Measurements from ENCODE around the gene RAI1.
"Not testable (repeated sequence)": the region's sequence is repeated elsewhere in the genome, so short reads cannot be mapped to it uniquely, and the experiment has no call there.

RAI1 gene

DNA sequence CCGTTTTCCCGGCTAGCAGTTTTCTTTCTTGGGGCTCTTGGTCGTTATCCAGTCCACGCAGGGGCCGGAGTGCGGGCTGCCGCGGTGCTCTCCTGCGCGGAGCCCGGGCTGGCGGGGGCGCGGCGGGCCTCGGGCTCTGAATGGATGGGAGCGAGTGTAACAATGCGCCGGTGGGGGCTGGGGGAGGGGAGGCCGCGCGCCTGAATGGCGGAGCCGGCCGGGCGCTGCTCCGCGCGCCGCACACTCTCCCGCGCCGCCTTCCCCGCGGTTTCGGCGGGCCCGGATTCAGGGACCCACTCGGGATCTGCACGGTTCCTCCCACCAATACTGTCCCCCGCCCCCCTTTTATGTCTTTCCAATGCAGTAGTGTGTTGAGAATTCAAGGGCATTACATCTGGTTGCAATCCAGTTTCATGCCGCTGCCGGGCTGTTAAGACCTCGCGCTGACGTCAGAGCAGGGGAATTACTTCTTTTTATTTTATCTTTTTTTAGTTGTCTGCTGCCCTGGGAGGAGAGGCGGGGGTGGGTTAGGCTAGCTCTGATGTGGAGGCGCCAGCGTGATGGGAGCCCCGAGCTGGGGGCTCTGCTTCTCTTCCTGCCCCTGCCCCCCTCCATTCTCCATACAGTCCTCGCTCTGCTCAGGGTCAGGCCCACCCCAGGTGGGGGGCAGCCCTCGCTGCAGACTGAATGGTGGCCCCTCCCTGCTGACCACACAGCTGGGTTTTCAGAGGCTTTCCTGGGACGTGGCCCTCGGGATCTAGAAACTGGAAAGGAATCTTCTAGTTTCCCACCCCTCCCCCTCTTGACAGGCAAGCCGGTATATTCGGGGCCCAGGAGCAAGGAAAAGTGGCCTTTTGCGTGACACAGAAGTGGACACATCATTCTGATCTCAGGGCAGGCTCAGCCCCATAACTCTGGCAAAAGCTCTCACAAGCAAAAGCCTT is 1.8 kb downstream of the RAI1 start:
- peak; percentile 16 for DNase-seq

DNA sequence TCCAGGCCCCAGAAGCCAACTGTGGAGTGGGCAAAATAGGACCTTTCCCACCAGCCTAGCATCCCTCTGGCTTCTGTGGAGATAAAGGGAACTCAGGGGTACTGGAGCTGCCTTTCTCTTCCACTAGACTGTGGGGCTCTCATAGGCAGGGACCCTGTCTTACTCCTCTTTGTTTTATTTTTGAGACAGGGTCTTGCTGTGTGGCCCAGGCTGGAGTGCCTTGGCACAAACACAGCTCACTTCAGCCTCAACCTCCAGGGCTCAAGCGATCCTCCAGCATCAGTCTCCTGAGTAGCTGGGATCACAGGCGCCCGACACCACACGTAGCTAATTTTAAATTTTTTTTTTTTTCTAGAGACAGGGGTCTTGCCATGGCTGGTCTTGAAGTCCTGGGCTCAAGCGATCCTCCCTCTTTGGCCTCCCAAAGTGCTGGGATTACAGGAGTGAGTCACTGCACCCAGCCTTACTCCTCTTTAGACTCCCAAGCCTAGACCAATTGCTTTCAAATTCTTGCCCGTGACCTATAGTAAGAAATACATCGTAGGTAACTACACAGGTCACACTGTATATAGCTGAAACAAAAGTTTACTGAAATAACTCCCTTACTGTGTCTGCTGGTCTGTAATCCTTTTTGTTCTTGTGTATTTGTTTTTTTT is 2.6 kb downstream of the RAI1 start:
- no peak for DNase-seq

- no peak for DNase-seq
Observed at GRCh38 chr17:17684906-17685774, 3.9 kb downstream of the RAI1 start.

- DNase-seq: no peak
Observed at GRCh38 chr17:17685775-17686291, 4.6 kb downstream of the RAI1 start.

DNA sequence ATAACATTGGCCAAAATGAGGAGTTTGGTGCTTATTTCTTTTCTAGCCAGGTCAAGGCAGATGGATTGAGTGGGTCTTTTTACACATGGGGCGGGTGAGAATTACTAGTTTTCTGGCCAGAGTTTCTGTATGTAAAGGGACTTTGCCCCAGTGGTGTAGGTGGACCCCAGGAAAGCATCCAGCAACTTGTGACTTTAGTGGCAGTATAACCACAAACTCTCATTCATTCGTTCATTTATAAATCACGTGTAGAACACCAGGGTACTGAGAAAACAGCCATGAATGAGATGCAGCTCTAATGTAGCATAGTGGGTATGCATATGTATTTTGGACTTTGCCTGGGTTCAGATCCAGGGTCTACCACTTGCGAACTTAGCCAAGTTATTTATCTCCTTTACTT is 8.1 kb downstream of the RAI1 start:
- DNase-seq: no peak

- DNase-seq: not testable (repeated sequence)
Observed at GRCh38 chr17:17690233-17690632, 9.0 kb downstream of the RAI1 start.

DNA sequence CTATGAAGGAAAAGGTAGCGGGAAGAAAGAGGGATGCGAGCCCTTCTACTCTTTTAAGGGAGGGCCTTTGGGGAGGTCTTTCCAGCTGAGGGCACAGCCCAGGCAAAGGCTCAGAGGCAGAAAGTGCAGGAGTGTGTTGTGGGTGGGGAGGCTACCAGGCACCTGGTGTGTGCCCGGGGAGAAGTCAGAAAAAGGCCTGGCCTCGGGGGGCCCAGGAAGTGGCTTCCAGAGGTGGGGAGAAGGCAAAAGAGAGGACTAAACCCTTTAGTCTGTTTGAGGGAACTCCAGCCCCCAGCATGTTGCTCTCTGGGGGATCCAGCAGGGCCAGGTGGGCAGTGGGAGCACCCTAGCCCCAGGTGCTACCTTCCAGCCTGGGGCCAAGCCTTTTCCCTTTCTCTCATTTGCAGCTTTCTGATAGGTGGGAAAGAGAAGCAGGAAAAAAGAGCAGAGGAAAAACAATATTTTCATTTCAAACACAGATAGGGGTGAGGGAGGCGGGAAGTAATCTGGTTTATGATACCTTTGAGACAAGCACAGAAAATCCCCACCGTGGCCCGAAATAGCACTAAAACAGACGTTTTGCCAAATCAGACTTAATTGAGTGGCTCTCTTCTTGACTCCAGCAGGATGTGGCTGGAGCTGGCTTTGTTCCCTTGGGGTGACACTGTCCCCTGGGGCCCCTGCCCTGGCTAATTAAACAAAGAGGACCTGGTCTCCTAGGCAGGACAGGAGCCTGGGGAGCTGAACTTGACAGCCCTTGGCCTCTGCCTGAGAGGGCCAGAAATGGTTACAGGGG is 10.4 kb downstream of the RAI1 start:
- DNase-seq: no peak

- DNase-seq: no peak
Observed at GRCh38 chr17:17692353-17693252, 11.3 kb downstream of the RAI1 start.

- peak; percentile 71 for DNase-seq
Observed at GRCh38 chr17:17693253-17694168, 12.3 kb downstream of the RAI1 start.

- peak; percentile 43 for DNase-seq
Observed at GRCh38 chr17:17694169-17695081, 13.2 kb downstream of the RAI1 start.

- no peak for DNase-seq
Observed at GRCh38 chr17:17696085-17696484, 14.8 kb downstream of the RAI1 start.

GRCh38 chr17:17696882-17697633 is 15.8 kb downstream of the RAI1 start:
- DNase-seq: no peak

GRCh38 chr17:17698371-17698770 is 17.1 kb downstream of the RAI1 start:
- no peak for DNase-seq

GRCh38 chr17:17698869-17699351 is 17.7 kb downstream of the RAI1 start:
- no peak for DNase-seq

- no peak for DNase-seq
Observed at GRCh38 chr17:17699491-17699890, 18.2 kb downstream of the RAI1 start.

DNA sequence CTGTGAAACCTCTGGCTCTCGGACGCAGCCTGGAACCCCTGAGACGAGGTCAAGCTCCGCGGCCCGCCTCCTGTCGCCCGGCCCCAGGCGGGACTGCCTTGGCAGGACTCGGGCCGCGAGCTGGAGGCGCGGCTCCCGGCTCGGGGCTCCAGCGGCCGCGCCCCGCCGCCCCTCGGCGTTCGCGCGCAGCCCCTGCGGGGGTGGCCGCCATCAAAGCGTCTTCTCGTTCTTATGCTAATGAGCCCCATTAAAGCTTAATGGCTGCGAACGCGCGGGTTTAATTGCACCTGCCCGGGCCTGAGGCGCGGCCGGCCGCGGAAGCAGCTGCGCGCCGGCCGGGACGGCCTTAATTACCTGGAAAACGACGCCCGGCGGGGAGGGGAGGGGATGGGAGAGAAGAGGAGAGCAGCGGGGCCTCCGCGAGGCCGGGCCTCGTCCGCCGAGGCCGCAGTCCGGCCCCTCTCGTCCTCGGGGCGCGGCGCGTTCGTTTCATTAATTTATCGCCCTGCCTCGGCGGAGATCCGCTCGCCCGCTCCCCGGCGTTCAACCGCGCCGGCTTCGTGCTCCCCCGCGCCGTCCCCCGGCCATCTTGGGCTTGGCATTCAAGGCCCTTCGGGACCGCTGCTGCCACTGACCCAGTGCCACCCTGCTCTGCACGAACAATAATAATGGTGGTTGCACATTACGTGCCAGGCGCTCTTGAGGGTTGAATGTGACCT is 19.2 kb downstream of the RAI1 start:
- DNase-seq: no peak

GRCh38 chr17:17701112-17701511 is 19.9 kb downstream of the RAI1 start:
- no peak for DNase-seq
